Epithelial cell of proximal tubule (primary cell): ENCODE results near the gene LRBA. TPM values are rescaled to one million over a fixed set of nuclear protein-coding genes. Genes with fewer than 3 reads are reported as not detected.

Experiments
- DNase-seq: peaks from one replicate; pipeline ENCODE4 v3.0.0-alpha.2; 2011; ENCODE audit warnings: low read depth
- H3K4me3 ChIP-seq: 2 replicates; pipeline ENCODE4 v1.5.1; 2011; ENCODE audit warnings: low read depth, mild to moderate bottlenecking, low read length
- CTCF ChIP-seq: conservative IDR thresholded peaks from 2 replicates; pipeline ENCODE4 v1.5.1; 2012; ENCODE audit warnings: low read depth, mild to moderate bottlenecking, low read length
- total RNA-seq: library from RNA; depleted of rRNA; stranded (reverse); fragments of >200 nt; gene quantifications from 2 replicates; pipeline ENCODE4 v1.2.3, GENCODE V29; 2015

The LRBA gene
- total RNA-seq, 1 donor from 2014 or later = 58.9 TPM

- no peak overlapping the region for H3K4me3 ChIP-seq
- no peak for DNase-seq
- TF ChIP-seq CTCF = no peak
Measured at GRCh38 chr4:150584111-150584915, 430.8 kb downstream of the LRBA start.

- TF ChIP-seq CTCF = no peak
- H3K4me3 ChIP-seq = no peak overlapping the region
- DNase-seq = no peak
Measured at GRCh38 chr4:150583287-150584110, 431.6 kb downstream of the LRBA start.

GRCh38 chr4:150582873-150583286 is 432.2 kb downstream of the LRBA start:
- TF ChIP-seq CTCF = no peak
- no peak overlapping the region for H3K4me3 ChIP-seq
- no peak for DNase-seq

- DNase-seq = no peak
- no peak for TF ChIP-seq CTCF
- H3K4me3 ChIP-seq = no peak within 1 kb of the TSS
Measured at GRCh38 chr4:150582146-150582872, 432.8 kb downstream of the LRBA start, which contains the start of gene MAB21L2. TSS of gene MAB21L2 (plus strand) at chr4:150582151. CDS start at chr4:150583030, 879 bp downstream.

- H3K4me3 ChIP-seq = no peak overlapping the region
- no peak for DNase-seq
- TF ChIP-seq CTCF = no peak
Measured at GRCh38 chr4:150581641-150582051, 433.4 kb downstream of the LRBA start.

GRCh38 chr4:150581056-150581605 is 434.0 kb downstream of the LRBA start:
- no peak for TF ChIP-seq CTCF
- no peak for DNase-seq
- no peak overlapping the region for H3K4me3 ChIP-seq
